HG03342 (cell line): ENCODE measurements around the gene PLA2R1.

Experiments used
- ATAC-seq: cut with Tn5 transposase; IDR thresholded peaks from one replicate; pipeline ENCODE4 v1.9.1; 2021; ENCODE audit warnings: mild to moderate bottlenecking, moderate library complexity; ENCODE audit not compliant: unreplicated experiment

The PLA2R1 gene

DNA sequence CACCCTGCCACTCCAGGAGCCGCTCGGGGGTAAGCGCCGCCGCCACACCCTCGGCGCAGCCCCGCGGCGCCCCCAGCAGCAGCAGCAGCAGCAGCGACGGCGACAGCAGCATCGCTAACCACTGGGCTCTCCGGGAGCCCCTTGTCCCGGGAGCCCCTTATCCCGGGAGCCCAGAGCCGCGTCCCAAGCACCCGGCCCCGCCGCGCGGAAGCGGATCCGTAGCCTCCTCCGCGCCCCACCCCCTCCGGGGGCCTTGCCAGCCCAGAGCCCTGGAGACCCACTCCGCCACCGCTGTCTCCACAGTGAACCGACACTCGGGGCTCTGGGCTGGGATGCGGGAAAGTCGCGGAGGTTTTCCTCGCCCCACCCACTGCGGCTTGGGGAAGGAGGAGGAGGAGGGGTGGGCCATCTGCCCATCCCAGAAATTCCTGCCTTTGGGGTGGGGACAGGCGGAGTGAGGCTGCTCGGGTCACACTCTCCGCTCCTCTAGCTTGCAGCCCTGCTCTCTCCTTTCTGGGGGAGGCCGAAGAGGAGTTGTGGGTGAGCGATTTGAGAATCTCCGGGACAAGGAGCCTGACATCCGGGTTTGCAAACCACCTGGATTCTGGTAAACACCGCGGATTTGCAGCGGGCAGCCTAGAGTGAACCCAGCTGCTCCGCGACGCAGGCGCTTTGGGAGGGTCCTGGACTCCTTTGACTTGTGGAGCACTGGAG lies at the start of gene PLA2R1:
Gene PLA2R1 (minus strand): TSS at position 324 of the 714 bp plus-strand sequence. CDS start 212 bp downstream, at position 112.
- ATAC-seq: no peak

DNA sequence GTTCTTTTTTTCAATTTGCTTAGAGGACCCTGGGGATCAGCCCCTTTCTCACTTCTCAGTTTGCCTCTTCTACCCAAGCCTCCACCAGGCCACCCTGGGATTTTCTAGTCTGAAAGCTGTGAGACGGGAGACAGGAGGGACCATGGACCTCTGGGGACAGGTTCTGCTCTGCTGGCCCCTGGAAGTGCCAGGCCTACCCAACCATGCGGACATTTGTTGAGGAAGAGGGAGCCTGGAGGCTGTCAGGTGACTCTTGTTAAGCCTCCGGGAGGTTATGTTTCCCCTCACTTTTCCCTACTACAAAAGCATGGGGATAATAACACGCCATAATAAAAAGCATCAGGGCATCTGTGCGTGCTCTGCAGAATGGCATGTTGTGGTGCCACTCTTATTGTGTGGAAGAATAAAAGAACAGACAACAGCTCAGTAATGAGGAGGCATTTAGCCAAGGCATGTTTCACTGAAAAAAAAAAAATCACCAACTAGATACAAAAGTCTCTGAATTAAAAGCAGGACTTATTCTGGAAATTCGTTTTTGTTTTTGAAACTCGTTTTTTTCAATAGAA lies 48.3 kb upstream of the PLA2R1 start:
- ATAC-seq: no peak

DNA sequence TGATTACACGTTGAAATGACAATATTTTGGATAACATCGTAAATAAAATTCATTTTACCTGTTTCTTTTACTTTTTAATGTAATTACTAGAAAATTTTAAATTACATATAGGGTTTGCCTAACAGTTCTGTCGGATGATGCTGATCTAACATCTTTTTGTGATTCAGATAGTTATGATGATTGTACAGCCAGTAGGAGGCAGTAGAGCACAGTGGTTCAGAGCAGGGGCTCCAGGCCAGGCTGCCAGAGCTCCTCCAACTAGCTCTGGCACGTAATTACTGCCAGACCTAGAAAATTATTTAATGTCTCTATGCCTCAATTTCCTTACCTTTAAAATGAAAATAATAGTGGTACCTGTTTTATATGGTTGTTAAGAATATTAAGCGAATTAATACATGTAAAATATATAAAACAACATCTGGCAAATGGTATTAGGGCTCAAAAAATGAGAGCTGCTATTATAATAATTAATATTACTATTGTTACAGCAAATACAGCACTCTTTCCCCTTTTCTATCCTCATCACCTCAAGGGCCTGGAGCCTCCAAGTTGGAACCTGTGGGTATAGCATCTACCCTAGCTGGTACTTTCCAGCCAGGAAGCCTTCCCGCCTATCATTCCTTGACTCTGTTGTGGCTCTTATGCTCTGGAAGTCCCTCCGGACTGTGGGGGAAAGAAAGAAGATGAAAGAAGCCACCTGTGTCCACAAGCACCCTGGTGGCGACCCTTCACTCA lies 47.7 kb upstream of the PLA2R1 start:
- peak; percentile 79 for ATAC-seq

DNA sequence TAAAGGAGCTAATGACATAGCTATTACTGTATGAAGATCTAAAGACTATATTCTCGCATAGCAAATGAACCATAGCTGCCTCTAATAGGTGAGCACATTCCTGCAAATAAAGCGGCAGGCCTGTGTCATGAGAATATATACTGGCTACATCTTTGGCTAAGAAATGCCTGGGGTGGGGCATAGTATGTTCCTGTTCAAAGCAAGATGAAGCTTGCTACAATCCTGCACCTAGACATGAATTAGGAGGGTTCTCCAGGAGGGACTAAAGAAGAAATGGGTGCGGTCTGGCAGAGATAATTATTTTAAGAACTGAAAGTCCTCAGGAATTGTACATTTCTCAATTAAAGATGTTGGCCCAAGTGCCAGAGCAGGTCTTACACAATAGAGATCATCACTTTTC lies 46.8 kb upstream of the PLA2R1 start:
- ATAC-seq: no peak

DNA sequence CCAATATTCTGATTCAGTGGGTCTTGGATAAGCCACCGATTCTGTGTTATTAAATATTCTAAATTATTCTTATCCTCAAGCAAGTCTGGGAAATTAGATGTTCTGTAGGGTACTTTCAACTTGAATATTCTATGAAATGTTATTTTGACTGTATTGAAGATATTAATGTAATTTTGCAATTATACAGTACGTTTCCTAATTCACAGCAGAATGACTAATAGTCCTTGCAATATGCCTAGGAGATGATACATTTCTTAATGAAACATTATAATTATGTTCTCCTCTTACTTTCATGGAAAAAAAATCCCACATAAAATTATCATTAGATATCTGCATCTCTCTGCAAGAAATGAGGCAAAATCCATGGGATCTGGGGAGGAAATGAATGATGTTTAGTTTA lies 46.2 kb upstream of the PLA2R1 start:
- ATAC-seq: no peak

DNA sequence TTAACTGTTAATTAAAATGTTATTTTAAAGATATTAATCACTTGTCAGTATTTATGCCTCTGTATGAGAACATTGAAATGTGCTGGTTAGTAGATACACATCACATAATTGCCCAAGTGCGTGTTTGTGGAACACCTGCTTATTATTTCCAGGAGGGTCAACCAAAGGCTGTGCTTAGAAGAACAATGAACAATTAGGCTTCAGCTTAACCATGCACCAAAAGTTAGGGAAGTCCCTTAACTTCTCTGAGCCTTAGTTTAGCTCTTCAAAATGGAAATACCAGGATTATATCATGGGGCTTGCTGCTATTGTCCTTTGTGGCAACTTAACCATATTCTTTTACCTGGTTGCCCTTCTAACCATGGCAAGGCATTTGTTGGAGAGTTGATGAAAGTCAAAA lies 43.0 kb upstream of the PLA2R1 start:
- ATAC-seq: no peak

DNA sequence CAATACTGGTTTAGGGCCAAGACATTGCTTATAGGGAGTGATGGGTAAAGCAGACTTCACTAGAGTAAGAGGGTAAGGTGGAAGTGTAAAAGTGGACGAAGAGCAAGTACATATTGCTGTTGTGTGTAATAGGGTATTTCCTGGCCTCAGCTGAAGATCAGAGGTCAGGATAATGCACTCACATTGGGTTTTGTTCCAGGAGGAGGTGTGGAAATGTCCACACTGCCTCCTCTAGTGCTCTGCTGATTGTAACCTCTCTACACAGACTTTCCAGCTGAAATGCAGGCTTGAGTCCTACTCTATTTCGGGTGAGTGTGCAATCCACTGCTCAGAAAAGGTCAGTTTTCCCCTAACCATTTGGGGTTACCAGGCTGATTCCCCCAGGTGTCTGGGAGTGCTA lies 41.7 kb upstream of the PLA2R1 start:
- no peak for ATAC-seq

DNA sequence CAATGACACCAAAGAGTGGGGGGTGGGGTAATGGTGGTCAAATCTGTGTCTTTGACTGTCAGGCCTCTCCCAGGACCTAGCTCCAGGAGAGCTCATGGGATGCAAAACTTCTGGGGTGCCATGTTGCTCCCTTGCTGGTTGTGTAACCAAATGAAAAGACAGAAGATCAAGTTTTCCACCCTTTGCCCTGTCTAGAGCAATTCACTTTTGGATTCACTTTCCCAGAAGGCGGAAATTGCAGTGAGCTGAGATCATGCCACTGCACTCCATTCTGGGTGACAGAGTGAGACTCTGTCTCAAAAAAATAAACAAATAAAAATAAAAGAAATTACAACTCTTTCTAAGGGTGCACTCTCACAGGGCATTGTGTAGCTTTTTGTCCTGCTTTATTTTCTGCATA lies 34.9 kb upstream of the PLA2R1 start:
- no peak for ATAC-seq

DNA sequence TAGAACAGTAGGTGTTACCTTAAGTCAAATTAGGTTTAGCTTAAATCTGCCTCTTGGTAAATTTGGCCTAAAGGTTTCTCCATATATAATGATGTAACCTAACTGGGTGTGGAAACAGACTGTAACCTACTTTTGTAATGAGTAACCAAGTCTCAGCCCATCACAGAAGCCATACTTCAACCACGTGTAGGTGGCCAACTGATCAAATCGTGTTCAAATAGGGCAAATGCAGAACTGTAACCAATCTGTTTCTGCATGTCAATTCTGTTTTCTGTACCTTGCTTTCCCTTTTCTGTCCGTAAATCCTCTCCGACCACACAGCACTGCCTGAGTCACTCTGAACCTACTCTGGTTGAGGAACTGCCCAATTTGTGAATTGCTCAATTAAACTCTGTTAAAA lies 34.0 kb upstream of the PLA2R1 start:
- ATAC-seq: no peak

DNA sequence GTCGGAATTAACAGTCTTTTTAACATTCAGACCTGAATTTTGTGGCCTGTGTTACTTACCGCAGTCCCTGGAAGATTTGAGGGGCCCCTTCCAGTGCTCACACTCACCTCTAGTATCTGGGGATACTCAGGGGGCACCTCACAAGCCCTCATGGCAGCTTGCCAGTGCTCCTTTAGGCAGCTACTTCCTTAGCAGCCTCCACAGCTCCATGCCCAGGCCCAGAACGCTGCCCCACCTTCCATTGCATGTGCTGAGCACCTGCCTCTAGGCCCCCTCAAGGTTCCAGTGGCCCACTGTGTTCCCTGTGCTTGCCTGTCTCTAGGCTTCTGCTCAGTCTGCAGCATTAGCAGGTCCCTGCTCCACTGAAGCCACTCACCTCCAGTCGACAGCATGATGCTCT lies 30.0 kb upstream of the PLA2R1 start:
- ATAC-seq: no peak

DNA sequence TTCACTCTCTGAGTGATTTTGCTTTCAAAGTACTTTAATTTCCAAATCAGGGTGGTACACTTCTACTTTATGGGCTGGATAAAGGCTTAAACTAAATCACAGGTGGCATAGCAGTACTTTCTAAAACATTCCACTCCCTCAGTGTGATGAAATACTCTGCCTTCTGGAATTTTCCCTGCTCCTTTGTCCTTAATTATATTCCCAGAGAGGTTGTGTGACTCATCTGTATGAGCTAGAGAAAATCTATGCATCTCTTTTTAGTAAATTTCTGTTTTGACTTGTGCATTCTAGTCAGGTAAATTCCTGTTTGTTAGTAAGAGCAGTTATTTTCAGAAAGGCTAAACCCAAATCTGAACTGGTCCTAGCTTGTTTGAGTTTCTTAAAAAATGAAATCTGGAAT lies 29.0 kb upstream of the PLA2R1 start:
- no peak for ATAC-seq

DNA sequence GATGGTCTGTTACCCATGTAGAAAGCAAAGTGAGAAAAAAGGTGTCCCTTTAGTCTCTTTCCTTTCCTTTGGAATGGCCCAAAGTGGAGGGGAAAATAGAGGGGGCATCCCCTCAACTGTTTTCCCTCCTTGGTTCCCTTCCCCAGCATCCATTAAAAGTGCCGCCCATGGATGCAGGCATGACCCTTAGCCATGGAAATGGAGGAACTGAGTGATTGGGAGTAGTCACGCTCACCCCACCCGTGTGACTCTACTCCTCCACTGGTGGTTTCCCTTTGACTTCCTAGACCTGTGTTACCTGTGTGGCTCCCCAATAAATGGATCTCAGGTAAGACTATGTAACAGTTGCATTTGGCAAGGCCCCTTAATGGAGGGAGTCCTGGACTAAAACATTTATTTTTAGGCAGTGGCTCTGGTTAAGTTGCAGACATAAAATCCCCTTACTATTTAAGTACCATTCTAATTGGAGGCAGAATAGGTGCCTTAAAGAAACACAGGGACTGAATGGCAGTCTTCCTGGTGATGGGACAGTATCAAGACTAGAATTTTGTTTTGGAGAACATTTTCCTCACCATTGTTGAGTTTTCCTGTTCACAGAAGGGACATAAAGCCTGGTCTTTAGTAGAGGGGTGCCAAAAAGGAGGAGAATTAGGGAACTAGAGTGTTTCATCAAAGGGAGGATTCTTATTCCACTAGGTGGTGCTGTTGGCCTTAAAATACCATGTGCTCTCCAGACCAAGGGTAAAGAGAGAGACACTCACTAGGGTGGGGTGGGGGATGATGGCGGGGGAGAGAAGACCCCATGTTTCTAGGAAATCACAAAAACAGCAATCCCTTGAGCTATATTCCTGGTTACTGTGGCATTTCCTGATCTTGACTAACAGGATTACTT lies 25.7 kb upstream of the PLA2R1 start:
- ATAC-seq: peak; percentile 65

DNA sequence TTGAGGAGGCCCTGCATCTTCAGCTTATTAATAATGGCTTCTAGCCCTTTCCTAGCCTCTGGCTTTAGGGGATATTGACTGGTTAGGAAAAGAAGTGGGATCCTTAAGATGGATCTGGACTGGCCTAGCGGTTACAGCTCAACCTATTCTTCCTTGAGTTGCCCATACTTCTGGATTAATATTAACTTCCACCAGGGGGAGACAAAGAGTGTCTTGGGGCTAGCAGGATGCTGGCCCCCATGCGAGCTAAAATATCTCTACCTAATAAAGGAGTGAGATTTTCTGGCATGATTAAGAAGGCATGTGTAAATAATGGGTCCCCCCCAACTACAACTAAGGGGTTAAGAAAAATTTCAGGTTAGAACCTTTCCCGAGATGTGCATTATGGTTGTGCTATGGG lies 23.2 kb upstream of the PLA2R1 start:
- no peak for ATAC-seq

DNA sequence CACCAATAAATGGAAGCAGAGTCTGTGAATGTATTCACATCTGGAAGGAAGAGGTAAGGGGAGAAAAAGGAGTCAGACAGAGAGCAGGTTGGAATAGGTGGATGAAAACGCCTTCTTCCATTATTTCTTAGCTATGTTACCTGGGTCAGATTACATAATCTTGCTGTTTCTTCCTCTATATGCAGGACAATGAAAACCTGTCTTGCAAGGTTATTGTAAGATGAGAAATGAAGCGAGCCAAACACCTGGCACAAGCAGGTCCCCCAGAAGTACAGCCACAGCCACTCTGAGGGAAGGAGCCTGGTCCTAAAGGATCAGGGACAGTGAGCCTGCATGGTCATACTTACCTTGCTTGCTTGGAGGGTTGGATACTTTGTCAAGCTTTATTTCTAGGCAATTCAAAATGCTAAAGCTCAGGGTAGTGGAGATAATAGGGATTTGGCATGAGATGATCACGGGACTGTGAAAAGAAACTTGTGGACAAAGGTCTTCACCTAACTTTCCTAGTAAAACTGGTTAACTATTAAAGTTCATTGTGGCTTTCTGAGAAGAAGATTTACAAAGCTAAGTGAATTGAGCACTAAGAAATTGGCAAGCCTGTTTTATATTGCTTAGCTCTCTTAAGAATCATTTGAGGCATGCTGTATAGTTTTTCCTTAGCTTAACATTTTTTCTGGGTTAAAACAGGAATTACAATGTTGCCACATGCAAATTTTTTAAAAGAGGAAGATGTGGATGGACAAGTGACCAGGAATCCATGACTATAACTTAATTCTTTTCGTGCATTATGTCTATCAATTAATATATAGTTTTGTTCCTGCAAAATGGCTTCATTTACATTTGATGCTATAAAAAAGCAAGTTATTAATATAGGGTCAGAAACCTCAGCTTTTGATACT lies 15.7 kb upstream of the PLA2R1 start:
- ATAC-seq: no peak

DNA sequence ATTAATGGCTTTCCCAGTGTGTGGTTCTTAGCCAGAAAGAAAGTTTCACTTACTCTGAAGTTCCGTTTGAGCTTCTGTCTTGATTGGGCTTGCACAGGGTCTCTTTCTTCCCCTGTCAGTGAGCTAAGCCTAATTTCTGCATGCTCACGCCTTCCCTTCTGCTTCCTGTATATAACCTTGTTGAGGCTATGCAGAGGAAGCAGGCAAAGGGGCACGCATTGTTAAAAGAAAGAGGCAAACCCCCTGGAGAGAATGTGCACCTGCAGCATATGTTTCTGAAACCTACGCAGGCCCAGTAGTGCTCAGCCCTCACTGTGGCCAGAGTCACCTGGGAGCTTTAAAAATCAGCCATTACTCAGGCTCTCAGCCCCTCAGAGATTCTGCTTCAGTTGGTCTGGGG lies 14.5 kb upstream of the PLA2R1 start:
- ATAC-seq: no peak

DNA sequence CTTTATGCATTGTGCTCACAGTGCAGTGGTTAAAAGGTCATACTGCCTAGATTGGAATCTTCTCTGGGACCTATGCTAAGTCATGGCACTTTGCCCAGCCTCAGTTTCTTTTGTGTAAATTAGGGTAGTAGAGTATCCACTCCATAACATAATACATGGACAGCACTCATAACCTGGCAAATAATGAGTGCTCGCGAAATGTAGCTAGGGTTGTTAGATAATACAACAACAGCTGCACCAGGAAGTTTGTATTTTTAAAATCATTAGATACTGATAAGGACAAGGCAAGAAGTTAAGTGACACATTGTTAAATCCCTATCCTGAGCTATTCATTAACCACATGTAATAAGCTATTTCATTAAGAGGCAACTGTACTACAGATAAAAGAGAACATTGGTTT lies 13.8 kb upstream of the PLA2R1 start:
- ATAC-seq: no peak

DNA sequence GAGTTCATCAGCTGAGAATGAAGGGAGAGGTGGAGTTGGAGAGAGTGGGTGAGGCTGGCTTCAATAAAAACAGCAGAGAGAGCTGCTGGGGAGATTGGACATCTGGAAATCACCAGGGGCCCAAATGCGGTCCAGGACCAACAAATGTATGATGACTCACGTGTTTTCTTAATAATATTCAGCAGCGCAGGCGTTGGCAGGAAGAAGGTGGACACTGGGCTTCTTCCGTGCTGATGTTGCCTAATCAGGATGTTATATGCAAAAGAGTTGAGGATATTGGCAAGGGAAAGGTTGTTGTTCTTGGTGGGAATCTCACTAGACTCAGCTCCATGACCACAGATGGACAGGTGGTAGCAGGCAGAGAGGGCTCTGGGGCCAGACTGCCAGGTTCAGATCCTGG lies 12.8 kb upstream of the PLA2R1 start:
- ATAC-seq: no peak

DNA sequence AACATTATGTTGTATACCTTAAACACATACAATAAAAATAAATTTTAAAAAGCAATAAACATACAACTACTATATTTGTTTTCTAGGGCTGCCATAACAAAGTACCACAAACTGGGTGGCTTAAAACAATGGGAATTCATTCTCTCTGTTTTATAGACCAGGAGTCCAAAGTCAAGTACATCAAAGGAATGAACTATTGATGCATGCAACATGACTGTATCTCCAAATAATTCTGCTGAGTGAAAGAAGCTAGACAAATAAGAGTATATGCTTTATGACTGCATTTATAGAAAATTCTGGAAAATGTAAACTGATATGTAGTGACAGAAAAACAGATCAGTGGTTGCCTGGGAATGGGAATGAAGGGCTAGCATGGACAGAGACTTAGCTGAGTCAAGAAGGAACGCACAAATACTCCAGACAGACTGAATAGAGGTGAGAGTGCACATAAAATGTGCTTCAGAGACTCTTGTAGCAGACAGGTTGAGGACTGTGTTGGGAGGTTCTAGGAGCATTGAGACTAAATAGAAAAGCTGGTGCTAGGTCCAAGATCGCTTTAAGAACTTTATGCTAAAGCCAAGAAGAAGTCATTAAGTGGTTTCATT lies 11.0 kb upstream of the PLA2R1 start:
- ATAC-seq: no peak

DNA sequence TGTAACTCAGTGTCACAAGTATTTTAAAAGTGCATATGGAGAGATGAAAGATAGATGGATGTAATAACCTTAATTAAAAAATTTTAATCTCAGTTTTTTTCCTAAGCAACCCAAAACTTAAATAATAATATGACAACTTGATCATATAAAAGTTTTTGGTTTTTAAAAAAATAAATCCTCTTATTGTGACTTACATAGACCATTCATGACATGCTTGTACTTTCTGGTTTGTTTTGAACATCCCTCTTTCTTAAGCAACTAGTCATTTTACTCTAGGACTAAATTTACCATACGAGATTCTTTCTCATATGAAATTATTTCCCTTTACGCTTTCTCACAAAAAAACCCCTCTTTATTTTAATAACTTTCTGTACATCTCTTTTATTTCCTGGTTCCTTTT lies 6.5 kb upstream of the PLA2R1 start:
- no peak for ATAC-seq

DNA sequence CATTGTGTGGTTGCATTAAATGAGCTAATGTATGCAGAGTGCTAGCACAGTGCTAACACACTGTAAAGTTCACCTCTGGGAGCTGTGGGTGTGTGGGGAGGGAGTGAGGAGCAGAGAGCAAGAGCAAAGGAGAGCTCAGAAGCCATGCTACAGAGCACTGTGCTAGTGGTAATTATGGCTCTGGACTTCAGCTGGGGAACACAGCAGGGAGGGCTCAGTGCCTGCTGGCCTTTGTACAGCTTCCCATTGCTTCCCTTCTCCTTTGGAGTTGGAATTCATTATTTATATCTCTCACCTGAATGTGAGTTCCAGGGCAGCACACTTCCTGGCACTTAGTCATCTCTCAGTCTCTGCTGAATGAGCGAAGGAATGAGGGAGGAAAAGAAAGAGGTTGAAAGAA lies 2.5 kb upstream of the PLA2R1 start:
- no peak for ATAC-seq
